Activated naive CD4-positive, alpha-beta T cell treated with anti-CD3 and anti-CD28 coated beads for 36 hours (primary cell): ENCODE measurements around the gene FOXP1. TPM values are rescaled to one million over a fixed set of nuclear protein-coding genes. Genes with fewer than 3 reads are reported as not detected.

Source experiments
- CTCF ChIA-PET: fragments of 350-600 bp; sonication (Branson Sonifier 250); formaldehyde crosslinking; loops from one replicate; lab custom pipeline; 2021; ENCODE audit warnings: antibody characterized with exemption; lab: Charles Lee
- DNase-seq: peaks from one replicate; pipeline ENCODE4 v3.0.0-alpha.2; 2020
- H3K27ac Mint-ChIP-seq: one replicate; pipeline ENCODE4 v1.8.0; 2021; ENCODE audit warnings: mild to moderate bottlenecking, mixed read lengths
- H3K27me3 Mint-ChIP-seq: one replicate; pipeline ENCODE4 v1.8.0; 2021; ENCODE audit warnings: low read depth, mixed read lengths
- H3K36me3 Mint-ChIP-seq: one replicate; pipeline ENCODE4 v1.8.0; 2021; ENCODE audit warnings: low read depth, mixed read lengths
- H3K4me1 Mint-ChIP-seq: one replicate; pipeline ENCODE4 v1.8.0; 2021; ENCODE audit warnings: low read depth, mixed read lengths
- H3K4me3 Mint-ChIP-seq: one replicate; pipeline ENCODE4 v1.8.0; 2021; ENCODE audit warnings: mild to moderate bottlenecking, moderate library complexity, mixed read lengths
- H3K9me3 Mint-ChIP-seq: one replicate; pipeline ENCODE4 v1.8.0; 2021; ENCODE audit warnings: mixed read lengths
- intact Hi-C: fragments of 100-400 bp; cut with micrococcal nuclease; formaldehyde crosslinking; loops from one replicate; pipeline ENCODE4 v1.15.1; 2023
- total RNA-seq, 2 experiments: library from RNA; stranded (reverse); gene quantifications; one replicate each; pipeline ENCODE4 v1.2.3, GENCODE V29; 2021

FOXP1 gene
- total RNA-seq, 2 experiments from 2014 or later = 95.2 to 97.4 TPM

GRCh38 chr3:71195492-71195891 is 388.0 kb downstream of the FOXP1 start:
- DNase-seq = no peak
- Mint-ChIP-seq H3K36me3 (peaks cover 9% of the 10 kb centered on the region), H3K27ac (no peak overlapping the region), H3K4me3 (no peak overlapping the region), H3K4me1 (peaks cover 71% of the 10 kb centered on the region), H3K9me3 (no peaks in the 10 kb centered on the region), H3K27me3 (no peaks in the 10 kb centered on the region)
- CTCF ChIA-PET = no interaction called here
- intact Hi-C loops = no loop called here

- CTCF ChIA-PET = interaction anchor here (0.6 kb wide), 1 partner anchor 30 kb away, joined by 3 read pairs; no protein-coding TSS in a partner anchor
- no peak for DNase-seq
- H3K27me3 Mint-ChIP-seq = no peaks in the 10 kb centered on the region
- intact Hi-C loops = no loop called here
- peaks cover 72% of the 10 kb centered on the region for H3K4me1 Mint-ChIP-seq
- H3K27ac Mint-ChIP-seq = no peak overlapping the region
- H3K36me3 Mint-ChIP-seq = peaks cover 9% of the 10 kb centered on the region
- no peak overlapping the region for H3K4me3 Mint-ChIP-seq
- no peaks in the 10 kb centered on the region for H3K9me3 Mint-ChIP-seq
Measured at GRCh38 chr3:71194785-71195184, 388.7 kb downstream of the FOXP1 start.

- Mint-ChIP-seq H3K4me1 (peaks cover 88% of the 10 kb centered on the region), H3K9me3 (no peaks in the 10 kb centered on the region), H3K36me3 (peaks cover 4% of the 10 kb centered on the region), H3K4me3 (no peak overlapping the region), H3K27ac (peak overlapping the region; percentile 23), H3K27me3 (no peaks in the 10 kb centered on the region)
- no peak for DNase-seq
- CTCF ChIA-PET = interaction anchor here (1.0 kb wide), 1 partner anchor 14 kb away, joined by 4 read pairs; no protein-coding TSS in a partner anchor
- intact Hi-C loops = no loop called here
Measured at GRCh38 chr3:71191031-71191482, 392.5 kb downstream of the FOXP1 start.

GRCh38 chr3:71189480-71189879 is 394.0 kb downstream of the FOXP1 start:
- H3K36me3 Mint-ChIP-seq = peaks cover 5% of the 10 kb centered on the region
- no peaks in the 10 kb centered on the region for H3K27me3 Mint-ChIP-seq
- H3K9me3 Mint-ChIP-seq = no peaks in the 10 kb centered on the region
- H3K4me1 Mint-ChIP-seq = peaks cover 91% of the 10 kb centered on the region
- intact Hi-C loops = loop anchor here (1.0 kb wide), 4 partner anchors 37 to 102 kb away; no protein-coding TSS in a partner anchor
- peak overlapping the region; percentile 36 for H3K4me3 Mint-ChIP-seq
- DNase-seq = peak; percentile 49
- H3K27ac Mint-ChIP-seq = peak overlapping the region; percentile 84
- CTCF ChIA-PET = interaction anchor here (0.6 to 1.4 kb wide), 6 partner anchors 22 to 102 kb away, joined by 3 to 4 read pairs (median 3); no protein-coding TSS in a partner anchor

- peaks cover 84% of the 10 kb centered on the region for H3K4me1 Mint-ChIP-seq
- H3K36me3 Mint-ChIP-seq = peaks cover 7% of the 10 kb centered on the region
- intact Hi-C loops = no loop called here
- CTCF ChIA-PET = no interaction called here
- H3K27ac Mint-ChIP-seq = no peak overlapping the region
- DNase-seq = no peak
- no peaks in the 10 kb centered on the region for H3K27me3 Mint-ChIP-seq
- no peaks in the 10 kb centered on the region for H3K9me3 Mint-ChIP-seq
- H3K4me3 Mint-ChIP-seq = no peak overlapping the region
Measured at GRCh38 chr3:71187715-71188114, 395.8 kb downstream of the FOXP1 start.

- no peak for DNase-seq
- Mint-ChIP-seq H3K4me3 (no peak overlapping the region), H3K9me3 (no peaks in the 10 kb centered on the region), H3K36me3 (peaks cover 6% of the 10 kb centered on the region), H3K27ac (peak overlapping the region; percentile 44), H3K4me1 (peaks cover 75% of the 10 kb centered on the region), H3K27me3 (no peaks in the 10 kb centered on the region)
- CTCF ChIA-PET = no interaction called here
- intact Hi-C loops = loop anchor here (1.0 kb wide), 1 partner anchor 26 kb away; no protein-coding TSS in a partner anchor
Measured at GRCh38 chr3:71186801-71187200, 396.7 kb downstream of the FOXP1 start.

GRCh38 chr3:71185733-71186455 is 397.6 kb downstream of the FOXP1 start:
- intact Hi-C loops = loop anchor here (1.0 kb wide), 1 partner anchor 25 kb away; no protein-coding TSS in a partner anchor
- H3K27me3 Mint-ChIP-seq = no peaks in the 10 kb centered on the region
- peak; percentile 50 for DNase-seq
- H3K4me1 Mint-ChIP-seq = peaks cover 67% of the 10 kb centered on the region
- H3K27ac Mint-ChIP-seq = peak overlapping the region; percentile 37
- H3K4me3 Mint-ChIP-seq = no peak overlapping the region
- CTCF ChIA-PET = interaction anchor here (0.9 kb wide), 1 partner anchor 16 kb away, joined by 6 read pairs; no protein-coding TSS in a partner anchor
- no peaks in the 10 kb centered on the region for H3K9me3 Mint-ChIP-seq
- peaks cover 6% of the 10 kb centered on the region for H3K36me3 Mint-ChIP-seq

GRCh38 chr3:71184252-71184651 is 399.3 kb downstream of the FOXP1 start:
- Mint-ChIP-seq H3K36me3 (peaks cover 6% of the 10 kb centered on the region), H3K27ac (no peak overlapping the region), H3K4me3 (no peak overlapping the region), H3K4me1 (peaks cover 60% of the 10 kb centered on the region), H3K9me3 (no peaks in the 10 kb centered on the region), H3K27me3 (no peaks in the 10 kb centered on the region)
- no peak for DNase-seq
- CTCF ChIA-PET = interaction anchor here (0.6 to 0.7 kb wide), 2 partner anchors 52 to 111 kb away, joined by 3 to 4 read pairs; no protein-coding TSS in a partner anchor
- intact Hi-C loops = no loop called here

- CTCF ChIA-PET = interaction anchor here (0.6 to 0.7 kb wide), 2 partner anchors 92 to 112 kb away, joined by 3 read pairs; no protein-coding TSS in a partner anchor
- intact Hi-C loops = no loop called here
- Mint-ChIP-seq H3K27ac (no peak overlapping the region), H3K27me3 (no peaks in the 10 kb centered on the region), H3K4me1 (peaks cover 54% of the 10 kb centered on the region), H3K36me3 (peaks cover 6% of the 10 kb centered on the region), H3K4me3 (no peak overlapping the region), H3K9me3 (no peaks in the 10 kb centered on the region)
- DNase-seq = no peak
Measured at GRCh38 chr3:71183549-71183948, 400.0 kb downstream of the FOXP1 start.

GRCh38 chr3:71180524-71180923 is 403.0 kb downstream of the FOXP1 start:
- DNase-seq = no peak
- Mint-ChIP-seq H3K27me3 (no peaks in the 10 kb centered on the region), H3K4me3 (no peak overlapping the region), H3K36me3 (peaks cover 12% of the 10 kb centered on the region), H3K27ac (no peak overlapping the region), H3K4me1 (peaks cover 44% of the 10 kb centered on the region), H3K9me3 (no peaks in the 10 kb centered on the region)
- CTCF ChIA-PET = no interaction called here
- intact Hi-C loops = no loop called here

- peaks cover 50% of the 10 kb centered on the region for H3K4me1 Mint-ChIP-seq
- DNase-seq = no peak
- no peak overlapping the region for H3K27ac Mint-ChIP-seq
- H3K27me3 Mint-ChIP-seq = no peaks in the 10 kb centered on the region
- H3K36me3 Mint-ChIP-seq = peaks cover 6% of the 10 kb centered on the region
- H3K9me3 Mint-ChIP-seq = no peaks in the 10 kb centered on the region
- CTCF ChIA-PET = no interaction called here
- H3K4me3 Mint-ChIP-seq = no peak overlapping the region
- intact Hi-C loops = no loop called here
Measured at GRCh38 chr3:71177375-71177774, 406.2 kb downstream of the FOXP1 start.

- H3K4me1 Mint-ChIP-seq = peaks cover 50% of the 10 kb centered on the region
- no peaks in the 10 kb centered on the region for H3K27me3 Mint-ChIP-seq
- H3K4me3 Mint-ChIP-seq = no peak overlapping the region
- H3K36me3 Mint-ChIP-seq = peaks cover 6% of the 10 kb centered on the region
- intact Hi-C loops = no loop called here
- H3K27ac Mint-ChIP-seq = no peak overlapping the region
- CTCF ChIA-PET = no interaction called here
- no peaks in the 10 kb centered on the region for H3K9me3 Mint-ChIP-seq
- no peak for DNase-seq
Measured at GRCh38 chr3:71176366-71176765, 407.2 kb downstream of the FOXP1 start.
